ENCODE measurements around the gene NUMB. TPM values are rescaled to one million over a fixed set of nuclear protein-coding genes. Genes with fewer than 3 reads are reported as not detected.
A peak's percentile ranks its signal among the peaks of the same experiment; 100 is the strongest.
"Not testable (repeated sequence)": the region's sequence is repeated elsewhere in the genome, so short reads cannot be mapped to it uniquely, and the experiment has no call there.

The NUMB gene
- total RNA-seq, 2 experiments from 2014 or later: 39.6 to 49.6 TPM

DNA sequence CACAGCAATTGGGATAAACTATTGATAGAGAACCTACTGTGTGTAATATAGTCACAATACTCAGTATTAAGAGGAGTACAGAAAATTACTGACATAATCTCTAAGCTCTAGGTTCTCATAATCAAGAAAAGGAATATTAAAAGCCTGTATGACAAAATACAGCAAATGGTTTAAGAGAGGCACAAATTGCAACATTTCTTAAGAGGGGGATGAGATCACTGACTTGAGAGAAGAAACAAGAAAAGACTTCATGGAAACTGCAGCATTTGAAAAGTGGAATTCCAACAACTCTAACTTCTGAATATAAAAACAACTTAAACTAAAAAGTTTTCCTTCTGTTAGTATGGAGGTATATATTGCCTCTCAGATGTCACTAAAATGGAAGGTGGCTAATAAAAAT lies 89.7 kb downstream of the NUMB start:
- H3K9me3 Mint-ChIP-seq: no peaks in the 10 kb centered on the region
- no peaks in the 10 kb centered on the region for H3K4me1 Mint-ChIP-seq
- ChIA-PET CTCF (interaction anchor here (0.6 to 0.7 kb wide), 2 partner anchors 39 to 791 kb away, joined by 3 to 4 read pairs; no protein-coding TSS in a partner anchor), POLR2A (no interaction called here)
- no peaks in the 10 kb centered on the region for H3K27me3 Mint-ChIP-seq
- no peak overlapping the region for H3K27ac Mint-ChIP-seq
- H3K36me3 Mint-ChIP-seq (ENCODE audit: low read depth): peaks cover 5% of the 10 kb centered on the region
- no peak for DNase-seq
- no peak overlapping the region for H3K4me3 Mint-ChIP-seq

DNA sequence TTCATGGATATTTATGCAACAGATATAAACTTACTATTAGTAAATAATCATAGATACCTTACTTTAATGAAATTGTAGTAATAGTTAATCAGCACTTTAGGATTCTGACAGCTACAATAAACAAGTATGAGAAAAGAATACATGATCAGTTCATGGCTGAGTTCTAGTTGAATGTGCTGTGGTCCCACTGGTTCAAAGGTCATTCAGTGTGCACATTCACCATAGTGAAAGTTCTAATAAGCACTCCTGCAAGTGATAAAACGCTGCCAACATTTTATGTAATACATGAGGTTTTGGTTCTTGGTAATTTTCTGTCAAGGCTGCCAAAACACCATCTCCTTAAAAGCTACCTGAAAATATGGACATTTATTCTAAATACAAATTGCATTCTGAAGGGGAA lies 92.6 kb downstream of the NUMB start:
- Mint-ChIP-seq H3K4me1 (no peaks in the 10 kb centered on the region), H3K27ac (no peak overlapping the region), H3K4me3 (no peak overlapping the region), H3K36me3 (ENCODE audit: low read depth) (peaks cover 10% of the 10 kb centered on the region), H3K27me3 (no peaks in the 10 kb centered on the region), H3K9me3 (no peaks in the 10 kb centered on the region)
- POLR2A ChIA-PET: no interaction called here
- DNase-seq: no peak
- CTCF ChIA-PET: no interaction called here

- H3K4me3 Mint-ChIP-seq: no peak overlapping the region
- DNase-seq: no peak
- no peaks in the 10 kb centered on the region for H3K27me3 Mint-ChIP-seq
- H3K9me3 Mint-ChIP-seq: no peaks in the 10 kb centered on the region
- H3K4me1 Mint-ChIP-seq: no peaks in the 10 kb centered on the region
- ChIA-PET CTCF (no interaction called here), POLR2A (no interaction called here)
- peaks cover 10% of the 10 kb centered on the region for H3K36me3 Mint-ChIP-seq (ENCODE audit: low read depth)
- H3K27ac Mint-ChIP-seq: no peak overlapping the region
These were observed 93.8 kb downstream of the NUMB start for GRCh38 chr14:73364559-73364958.

DNA sequence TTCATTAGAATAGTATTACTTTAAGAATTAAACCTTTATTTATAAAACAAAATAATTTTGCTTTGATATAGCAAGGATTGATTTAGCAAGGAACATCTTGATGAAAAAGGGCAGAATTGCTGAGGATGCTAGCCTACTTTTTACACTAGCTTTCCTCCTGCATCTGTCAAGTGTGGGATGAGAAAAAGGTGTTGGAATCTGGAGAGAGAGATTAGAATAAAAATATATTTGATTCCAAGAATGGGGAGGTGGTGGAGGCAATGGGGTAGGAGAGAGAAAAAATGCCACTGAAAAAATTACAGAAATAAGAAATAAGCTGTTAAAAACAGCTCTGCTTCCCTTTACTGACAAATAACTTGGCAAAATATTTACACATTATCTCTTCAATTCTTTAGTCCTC lies 98.9 kb downstream of the NUMB start:
- Mint-ChIP-seq H3K4me1 (no peaks in the 10 kb centered on the region), H3K27me3 (no peaks in the 10 kb centered on the region), H3K9me3 (no peaks in the 10 kb centered on the region), H3K27ac (no peak overlapping the region), H3K4me3 (no peak overlapping the region), H3K36me3 (ENCODE audit: low read depth) (peaks cover 12% of the 10 kb centered on the region)
- no peak for DNase-seq
- POLR2A ChIA-PET: no interaction called here
- CTCF ChIA-PET: no interaction called here

DNA sequence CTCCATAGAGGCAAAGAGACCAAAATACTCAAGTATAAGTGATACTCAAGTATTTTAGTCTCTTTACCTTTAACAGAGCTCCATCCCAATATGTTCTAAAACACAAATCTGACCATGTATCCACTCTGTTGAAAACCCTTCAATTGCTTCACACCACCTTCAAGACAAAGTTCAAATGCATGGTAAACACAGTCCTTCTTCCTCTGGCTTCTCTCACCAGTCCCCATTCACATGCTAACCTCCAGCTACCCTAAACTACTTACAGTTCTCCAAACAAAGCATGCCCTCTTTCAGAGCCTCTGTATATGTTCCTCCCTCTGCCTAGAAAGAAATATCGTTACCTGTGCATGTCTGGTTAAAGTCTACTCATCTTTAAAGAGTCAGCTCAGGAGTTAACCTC lies 100.2 kb downstream of the NUMB start:
- no peaks in the 10 kb centered on the region for H3K27me3 Mint-ChIP-seq
- CTCF ChIA-PET: interaction anchor here (0.6 kb wide), 1 partner anchor 26 kb away, joined by 3 read pairs; no protein-coding TSS in a partner anchor
- H3K36me3 Mint-ChIP-seq (ENCODE audit: low read depth): peaks cover 4% of the 10 kb centered on the region
- H3K4me3 Mint-ChIP-seq: no peak overlapping the region
- no peak overlapping the region for H3K27ac Mint-ChIP-seq
- POLR2A ChIA-PET: no interaction called here
- H3K4me1 Mint-ChIP-seq: no peaks in the 10 kb centered on the region
- H3K9me3 Mint-ChIP-seq: no peaks in the 10 kb centered on the region
- no peak for DNase-seq

DNA sequence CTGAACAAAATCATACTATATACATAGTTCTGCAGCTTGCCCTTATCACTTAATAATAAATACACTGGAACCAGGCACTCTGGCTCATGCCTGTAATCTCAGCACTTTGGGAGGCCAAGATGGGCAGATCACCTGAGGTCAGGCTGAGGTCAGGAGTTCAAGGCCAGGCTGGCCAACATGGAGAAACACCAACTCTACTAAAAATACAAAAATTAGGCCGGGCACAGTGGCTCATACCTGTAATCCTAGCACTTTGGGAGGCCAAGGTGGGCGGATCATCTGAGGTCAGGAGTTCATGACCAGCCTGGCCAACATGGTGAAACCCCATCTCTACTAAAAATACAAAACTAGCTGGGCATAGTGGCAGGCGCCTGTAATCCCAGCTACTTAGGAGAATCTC lies 109.3 kb downstream of the NUMB start:
- H3K9me3 Mint-ChIP-seq; H3K4me1 Mint-ChIP-seq; H3K36me3 Mint-ChIP-seq (ENCODE audit: low read depth); DNase-seq; H3K4me3 Mint-ChIP-seq; H3K27me3 Mint-ChIP-seq; POLR2A ChIA-PET; H3K27ac Mint-ChIP-seq: not testable (repeated sequence)
- CTCF ChIA-PET: interaction anchor here (0.6 kb wide), 1 partner anchor 688 kb away, joined by 3 read pairs; no protein-coding TSS in a partner anchor

DNA sequence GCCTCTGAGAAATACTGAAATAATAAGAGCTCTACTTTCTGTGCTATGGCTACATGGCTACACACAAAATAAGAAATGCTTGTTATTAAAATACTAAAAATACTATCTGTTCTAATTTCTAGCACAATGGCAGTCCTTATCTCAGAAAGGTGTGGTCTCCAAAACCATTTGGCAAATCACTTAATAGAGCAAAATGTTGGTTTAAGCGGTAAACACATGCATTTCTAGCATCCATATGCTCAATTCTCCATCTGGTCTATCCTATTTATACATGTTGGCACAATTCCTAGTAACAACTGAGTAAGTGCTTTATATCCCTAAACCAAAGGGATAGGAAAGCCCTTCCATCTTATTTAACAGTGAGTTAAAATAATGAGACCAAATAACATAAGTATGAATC lies 114.0 kb downstream of the NUMB start:
- H3K4me1 Mint-ChIP-seq: peaks cover under 1% of the 10 kb centered on the region
- H3K4me3 Mint-ChIP-seq: no peak overlapping the region
- no peaks in the 10 kb centered on the region for H3K27me3 Mint-ChIP-seq
- ChIA-PET POLR2A (no interaction called here), CTCF (interaction anchor here (1.1 to 1.6 kb wide), 2 partner anchors 11 to 29 kb away, joined by 4 to 5 read pairs; no protein-coding TSS in a partner anchor)
- H3K36me3 Mint-ChIP-seq (ENCODE audit: low read depth): no peaks in the 10 kb centered on the region
- no peak overlapping the region for H3K27ac Mint-ChIP-seq
- DNase-seq: no peak
- H3K9me3 Mint-ChIP-seq: no peaks in the 10 kb centered on the region

DNA sequence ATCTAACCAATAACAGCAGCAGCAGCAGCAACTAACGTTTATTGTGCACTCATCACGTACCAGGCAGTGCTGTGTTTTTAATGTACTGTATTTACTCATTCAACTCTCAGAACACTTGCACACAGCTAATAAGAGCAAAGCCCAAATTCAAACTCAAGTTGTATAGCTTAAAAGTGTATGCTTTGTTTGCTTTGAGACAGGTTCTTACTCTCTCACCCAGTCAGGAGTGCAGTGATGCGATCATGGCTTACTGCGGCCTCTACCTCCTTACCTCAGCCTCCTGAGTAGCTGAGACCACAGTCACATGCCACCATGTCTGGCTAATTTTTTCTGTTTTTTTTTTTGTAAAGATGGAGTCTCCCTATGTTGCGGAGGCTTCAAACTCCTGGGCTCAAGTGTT lies 115.7 kb downstream of the NUMB start:
- Mint-ChIP-seq H3K36me3 (ENCODE audit: low read depth) (no peaks in the 10 kb centered on the region), H3K4me1 (peaks cover 3% of the 10 kb centered on the region), H3K4me3 (no peak overlapping the region), H3K27ac (no peak overlapping the region), H3K27me3 (no peaks in the 10 kb centered on the region), H3K9me3 (no peaks in the 10 kb centered on the region)
- POLR2A ChIA-PET: no interaction called here
- CTCF ChIA-PET: no interaction called here
- no peak for DNase-seq

- Mint-ChIP-seq H3K4me3 (no peak overlapping the region), H3K27me3 (no peaks in the 10 kb centered on the region), H3K9me3 (no peaks in the 10 kb centered on the region), H3K36me3 (ENCODE audit: low read depth) (no peaks in the 10 kb centered on the region), H3K27ac (no peak overlapping the region), H3K4me1 (peaks cover 3% of the 10 kb centered on the region)
- CTCF ChIA-PET: interaction anchor here (0.6 to 1.1 kb wide), 3 partner anchors 11 to 628 kb away, joined by 3 read pairs; no protein-coding TSS in a partner anchor
- POLR2A ChIA-PET: no interaction called here
- no peak for DNase-seq
These were observed 118.3 kb downstream of the NUMB start for GRCh38 chr14:73339846-73340595.

GRCh38 chr14:73339206-73339605 lies 119.1 kb downstream of the NUMB start:
- no peaks in the 10 kb centered on the region for H3K9me3 Mint-ChIP-seq
- H3K4me1 Mint-ChIP-seq: peaks cover 3% of the 10 kb centered on the region
- no peak for DNase-seq
- H3K27me3 Mint-ChIP-seq: no peaks in the 10 kb centered on the region
- no peak overlapping the region for H3K27ac Mint-ChIP-seq
- no peak overlapping the region for H3K4me3 Mint-ChIP-seq
- ChIA-PET POLR2A (no interaction called here), CTCF (interaction anchor here (0.6 kb wide), 1 partner anchor 229 kb away, joined by 3 read pairs; no protein-coding TSS in a partner anchor)
- H3K36me3 Mint-ChIP-seq (ENCODE audit: low read depth): no peaks in the 10 kb centered on the region

- no peaks in the 10 kb centered on the region for H3K27me3 Mint-ChIP-seq
- ChIA-PET POLR2A (no interaction called here), CTCF (interaction anchor here (0.6 to 0.9 kb wide), 3 partner anchors 11 to 67 kb away, joined by 3 read pairs; no protein-coding TSS in a partner anchor)
- no peaks in the 10 kb centered on the region for H3K9me3 Mint-ChIP-seq
- H3K4me1 Mint-ChIP-seq: peaks cover 3% of the 10 kb centered on the region
- peaks cover under 1% of the 10 kb centered on the region for H3K36me3 Mint-ChIP-seq (ENCODE audit: low read depth)
- H3K4me3 Mint-ChIP-seq: no peak overlapping the region
- H3K27ac Mint-ChIP-seq: no peak overlapping the region
- DNase-seq: no peak
These were observed 119.8 kb downstream of the NUMB start for GRCh38 chr14:73338551-73338950.

- peaks cover 5% of the 10 kb centered on the region for H3K36me3 Mint-ChIP-seq (ENCODE audit: low read depth)
- H3K27me3 Mint-ChIP-seq: no peaks in the 10 kb centered on the region
- no peaks in the 10 kb centered on the region for H3K9me3 Mint-ChIP-seq
- CTCF ChIA-PET: interaction anchor here (1.9 kb wide), 1 partner anchor 11 kb away, joined by 5 read pairs; no protein-coding TSS in a partner anchor
- POLR2A ChIA-PET: no interaction called here
- DNase-seq: no peak
- no peaks in the 10 kb centered on the region for H3K4me1 Mint-ChIP-seq
- H3K27ac Mint-ChIP-seq: no peak overlapping the region
- no peak overlapping the region for H3K4me3 Mint-ChIP-seq
These were observed 125.3 kb downstream of the NUMB start for GRCh38 chr14:73333031-73333430.

GRCh38 chr14:73325630-73326299 lies 132.6 kb downstream of the NUMB start:
- no peaks in the 10 kb centered on the region for H3K27me3 Mint-ChIP-seq
- H3K9me3 Mint-ChIP-seq: no peaks in the 10 kb centered on the region
- H3K4me1 Mint-ChIP-seq: peaks cover 31% of the 10 kb centered on the region
- ChIA-PET CTCF (interaction anchor here (0.8 to 0.9 kb wide), 2 partner anchors 38 to 133 kb away, joined by 3 read pairs; partner anchors contain the start of gene NUMB), POLR2A (no interaction called here)
- H3K4me3 Mint-ChIP-seq: peak overlapping the region; percentile 41
- peak overlapping the region; percentile 77 for H3K27ac Mint-ChIP-seq
- H3K36me3 Mint-ChIP-seq (ENCODE audit: low read depth): peaks cover 10% of the 10 kb centered on the region
- peak; percentile 42 for DNase-seq
